Measurements from ENCODE around the gene TMEM82.

Gene TMEM82

GRCh38 chr1:15736892-15737261, 5.4 kb upstream of the TMEM82 start:
- DNase-seq, result no peak

- no peak for DNase-seq
Observed at GRCh38 chr1:15737324-15738319, 4.7 kb upstream of the TMEM82 start.

GRCh38 chr1:15738416-15739113, 3.7 kb upstream of the TMEM82 start:
- no peak for DNase-seq

DNA sequence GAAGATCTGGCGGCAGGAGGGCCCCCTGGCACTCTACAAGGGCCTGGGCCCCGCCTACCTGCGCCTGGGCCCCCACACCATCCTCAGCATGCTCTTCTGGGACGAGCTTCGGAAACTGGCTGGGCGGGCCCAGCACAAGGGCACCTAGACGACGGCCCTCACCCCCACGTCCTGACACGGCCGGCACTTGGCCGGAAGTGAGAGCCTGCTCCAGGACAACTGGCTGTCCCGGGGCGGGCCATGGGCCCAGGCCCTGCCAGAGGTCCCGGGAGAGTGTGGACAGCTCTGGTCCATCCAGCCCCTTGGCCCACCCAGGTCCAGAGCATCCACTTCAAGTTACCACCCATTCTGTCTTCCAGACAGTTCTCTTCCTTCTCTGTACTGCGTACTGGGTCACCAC, 3.0 kb upstream of the TMEM82 start:
- no peak for DNase-seq

GRCh38 chr1:15739745-15740144, 2.6 kb upstream of the TMEM82 start:
- DNase-seq, result no peak

DNA sequence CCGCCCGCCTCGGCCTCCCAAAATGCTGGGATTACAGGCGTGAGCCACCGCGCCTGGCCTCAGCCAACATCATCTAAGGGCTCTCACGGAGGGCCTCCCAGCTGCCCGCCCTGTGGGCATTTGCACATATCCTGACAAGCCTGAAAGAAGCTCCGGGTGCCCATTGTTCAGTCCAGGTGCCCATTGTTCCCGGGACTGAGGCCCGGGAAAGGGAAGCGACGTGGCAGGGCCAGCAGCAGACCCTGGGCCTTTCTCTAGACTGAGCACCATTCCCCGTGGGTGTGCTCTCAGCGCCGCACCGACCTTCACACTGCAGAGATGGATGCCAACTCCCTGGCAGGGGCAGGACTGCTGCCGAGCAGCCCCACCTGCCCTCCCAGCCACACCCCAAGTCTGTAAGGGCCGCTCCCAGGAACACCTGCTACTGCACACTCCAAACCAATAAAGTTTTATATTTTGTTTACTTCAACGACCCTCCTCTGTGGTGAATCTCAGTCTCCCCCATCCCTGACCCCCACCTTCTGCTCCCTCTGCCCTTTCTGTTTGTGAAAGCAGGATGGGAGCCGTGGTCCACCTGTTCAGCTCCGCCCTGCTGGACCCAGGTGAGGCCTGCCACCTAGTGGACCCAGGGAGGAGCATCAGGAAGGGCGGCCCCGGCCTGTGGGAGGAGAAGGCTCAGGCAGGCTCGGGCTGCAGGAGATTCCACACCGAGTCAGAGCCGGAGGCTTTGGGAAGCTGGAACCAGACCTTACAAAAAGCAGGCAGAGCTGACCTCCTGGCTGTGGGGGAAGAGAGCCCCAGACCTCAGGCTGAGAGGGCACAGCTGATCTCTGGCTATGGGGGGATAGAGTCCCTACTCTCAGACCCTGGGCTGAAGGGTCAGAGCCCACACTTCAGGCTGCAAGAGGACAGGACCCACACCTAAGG, 1.1 kb upstream of the TMEM82 start:
- DNase-seq, result peak; percentile 61

DNA sequence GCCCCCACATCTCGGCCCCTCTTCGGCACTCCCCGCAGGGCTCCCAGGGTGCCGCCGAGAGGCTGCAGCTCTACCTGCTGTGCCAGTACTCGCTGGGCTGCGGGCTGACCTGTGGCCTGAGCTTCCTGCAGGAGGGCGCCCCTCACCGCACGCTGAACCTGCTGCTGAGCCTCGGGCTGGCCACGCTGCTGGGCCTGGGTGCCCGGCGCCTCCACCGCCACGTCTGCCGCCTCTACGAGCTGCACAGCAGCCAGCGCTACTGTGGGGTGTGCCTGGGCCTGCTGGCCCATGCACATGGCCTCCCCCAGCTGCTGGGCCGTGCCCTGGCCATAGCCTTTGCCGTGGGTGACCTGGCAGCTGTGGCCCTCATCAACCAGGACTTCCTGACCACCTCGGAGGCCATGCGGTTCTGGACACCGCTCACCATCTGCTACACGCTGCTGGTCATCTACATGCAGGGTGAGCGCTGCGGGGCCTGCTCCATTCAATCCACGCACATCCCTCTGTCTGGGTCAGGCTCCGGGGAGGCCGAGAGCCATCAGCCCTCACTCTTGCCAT, 1.9 kb downstream of the TMEM82 start:
- DNase-seq, result no peak

GRCh38 chr1:15747378-15747777, 5.1 kb downstream of the TMEM82 start:
- DNase-seq, result no peak

- DNase-seq, result no peak
Observed at GRCh38 chr1:15748264-15748663, 6.0 kb downstream of the TMEM82 start.

DNA sequence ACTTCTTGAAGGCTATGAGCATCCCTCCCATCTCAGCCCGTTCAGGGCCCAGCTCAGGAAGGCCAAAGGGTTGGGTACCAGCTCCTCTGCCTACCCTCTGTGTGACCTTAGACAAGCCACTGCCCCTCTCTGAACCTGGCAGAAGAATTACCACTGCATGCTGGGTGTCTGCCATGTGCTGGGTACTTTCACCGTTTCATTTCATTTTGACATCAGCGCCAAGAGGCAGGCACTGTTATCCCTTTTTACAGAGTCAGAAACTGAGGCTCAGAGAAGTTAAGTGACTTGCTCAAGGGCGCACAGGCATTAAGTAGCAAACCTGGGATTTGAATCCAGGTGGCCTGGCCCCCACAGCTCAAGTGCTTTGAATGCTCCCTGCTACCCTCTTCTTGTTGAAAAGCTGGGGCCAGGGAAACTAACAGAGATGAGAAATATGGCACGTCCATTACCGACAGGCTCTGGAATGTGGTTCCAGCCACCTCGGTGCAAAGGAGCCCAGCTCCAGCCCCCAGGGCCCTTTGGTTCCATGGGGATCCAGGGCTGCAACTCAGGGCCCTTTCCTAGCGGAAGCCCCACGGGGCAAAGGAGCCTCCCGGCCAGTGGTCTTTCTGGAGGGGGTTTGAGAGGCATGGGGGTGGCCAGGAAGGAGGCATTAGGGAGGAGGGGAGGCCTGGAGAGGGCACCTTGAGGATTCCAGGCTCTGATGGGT, 6.5 kb downstream of the TMEM82 start:
- no peak for DNase-seq

GRCh38 chr1:15749399-15750291, 7.3 kb downstream of the TMEM82 start:
- no peak for DNase-seq

DNA sequence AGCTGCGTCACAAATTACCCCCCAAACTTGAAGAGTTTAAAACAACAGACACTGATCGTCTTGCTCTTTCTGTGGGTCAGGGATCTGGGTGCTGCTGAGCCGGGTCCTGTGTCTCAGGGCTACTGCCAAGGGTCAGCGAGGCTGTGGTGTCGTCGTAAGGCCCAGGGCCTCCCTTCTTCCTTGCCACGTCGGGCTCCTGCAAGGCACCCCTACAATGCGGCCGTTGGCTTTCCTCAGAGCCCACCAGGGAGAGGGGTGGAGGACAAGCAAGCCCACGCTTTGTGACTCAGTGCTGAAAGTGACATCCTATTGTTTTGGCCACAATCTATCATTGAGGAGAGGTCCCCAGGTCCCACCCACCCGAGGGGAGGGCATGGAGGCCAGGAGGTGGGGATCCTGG, 8.6 kb downstream of the TMEM82 start:
- no peak for DNase-seq

DNA sequence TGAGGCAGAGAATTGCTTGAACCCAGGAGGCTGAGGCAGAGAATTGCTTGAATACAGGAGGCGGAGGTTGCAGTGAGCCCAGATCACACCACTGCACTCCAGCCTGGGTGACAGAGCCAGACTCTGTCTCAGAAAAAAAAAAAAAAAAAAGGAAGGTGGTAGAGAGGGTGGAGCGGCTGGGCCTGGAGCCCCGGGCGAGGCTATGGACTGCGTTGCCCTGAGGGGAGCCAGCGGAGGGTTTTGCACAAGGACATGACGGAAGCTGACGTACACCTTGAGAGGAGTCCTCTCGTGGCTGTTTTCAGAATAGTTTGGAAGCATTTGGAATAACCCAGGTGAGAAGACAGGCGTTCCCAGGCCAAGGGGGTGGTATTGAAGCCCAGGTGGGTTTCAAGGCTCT, 9.4 kb downstream of the TMEM82 start:
- DNase-seq, result no peak

GRCh38 chr1:15753776-15754175, 11.5 kb downstream of the TMEM82 start:
- no peak for DNase-seq

GRCh38 chr1:15755021-15755645, 12.8 kb downstream of the TMEM82 start:
- no peak for DNase-seq

- DNase-seq, result no peak
Observed at GRCh38 chr1:15755646-15756040, 13.3 kb downstream of the TMEM82 start.

- no peak for DNase-seq
Observed at GRCh38 chr1:15756143-15757015, 14.1 kb downstream of the TMEM82 start.

- DNase-seq, result no peak
Observed at GRCh38 chr1:15757016-15757543, 14.8 kb downstream of the TMEM82 start.
